Measurements from ENCODE around the gene PARG.
"Not testable (repeated sequence)": the region's sequence is repeated elsewhere in the genome, so short reads cannot be mapped to it uniquely, and the experiment has no call there.

Gene PARG

GRCh38 chr10:49819234-49819958 is 122.4 kb downstream of the PARG start:
- DNase-seq: no peak

- no peak for DNase-seq
Observed at GRCh38 chr10:49817845-49818244, 124.0 kb downstream of the PARG start.

GRCh38 chr10:49803988-49804387 is 137.8 kb downstream of the PARG start:
- no peak for DNase-seq

GRCh38 chr10:49798275-49798674 is 143.6 kb downstream of the PARG start:
- no peak for DNase-seq

GRCh38 chr10:49791100-49791499 is 150.7 kb downstream of the PARG start:
- DNase-seq: no peak

- no peak for DNase-seq
Observed at GRCh38 chr10:49784681-49785080, 157.1 kb downstream of the PARG start.

GRCh38 chr10:49783645-49784044 is 158.2 kb downstream of the PARG start:
- no peak for DNase-seq

GRCh38 chr10:49781247-49781646 is 160.6 kb downstream of the PARG start:
- DNase-seq: no peak

- DNase-seq: no peak
Observed at GRCh38 chr10:49778197-49778596, 163.6 kb downstream of the PARG start.

GRCh38 chr10:49776851-49777250 is 165.0 kb downstream of the PARG start:
- no peak for DNase-seq

GRCh38 chr10:49775014-49775413 is 166.8 kb downstream of the PARG start:
- no peak for DNase-seq

GRCh38 chr10:49772944-49773343 is 168.9 kb downstream of the PARG start:
- DNase-seq: not testable (repeated sequence)

- not testable (repeated sequence) for DNase-seq
Observed at GRCh38 chr10:49771046-49771445, 170.8 kb downstream of the PARG start.

- no peak for DNase-seq
Observed at GRCh38 chr10:49769692-49770091, 172.1 kb downstream of the PARG start.

- DNase-seq: no peak
Observed at GRCh38 chr10:49768731-49769130, 173.1 kb downstream of the PARG start.

GRCh38 chr10:49768329-49768728 is 173.5 kb downstream of the PARG start:
- DNase-seq: no peak

Measured in hematopoietic multipotent progenitor cell treated with erythropoietin and hydrocortisone succinate and interleukin-3 and kit ligand, for 6 days (in vitro differentiated cells).